ENCODE results near the gene MORC3. TPM values are rescaled to one million over a fixed set of nuclear protein-coding genes. Genes with fewer than 3 reads are reported as not detected.

Gene MORC3
- total and polyA plus RNA-seq, 9 of the 15 experiments (the other 6 are each of a cell fraction or from before 2014, with no cell fraction given), result 12.7 to 53.7 (median 36.0) TPM

GRCh38 chr21:36396971-36397370, 77.0 kb downstream of the MORC3 start:
- ChIA-PET POLR2A (interaction anchor here (0.9 to 1.2 kb wide), 4 partner anchors 9 to 32 kb away, joined by 3 read pairs; no protein-coding TSS in a partner anchor), CTCF (ENCODE audit: low intra/inter-chr PET ratio) (interaction anchor here (0.7 kb wide), 1 partner anchor 321 kb away, joined by 5 read pairs; no protein-coding TSS in a partner anchor)
- no peak overlapping the region for H3K4me3 ChIP-seq
- peaks cover 2 to 9% of the 10 kb centered on the region in 2 experiments; a peak in 4 of 5 replicates for H3K4me1 ChIP-seq (replicated peaks in 1 of 2; ENCODE audit: control insufficient read depth in 2 of 2, insufficient read depth in 2 of 2, low read length in 2 of 2)
- H3K9me3 ChIP-seq (replicated peaks; ENCODE audit: control insufficient read depth, insufficient read depth, low read depth, low read length), result no peaks in the 10 kb centered on the region
- no peaks in the 10 kb centered on the region for H4K20me1 ChIP-seq (replicated peaks; ENCODE audit: control insufficient read depth, insufficient read depth, low read length)
- intact Hi-C loops (cut with micrococcal nuclease), result no loop called here
- ATAC-seq, result peak; percentile 75
- no peaks in the 10 kb centered on the region; a peak in 1 of 5 replicates for H3K27me3 ChIP-seq (ENCODE audit: control insufficient read depth in 2 of 2, insufficient read depth in 2 of 2, low read length in 2 of 2)
- H3K36me3 ChIP-seq (ENCODE audit: control insufficient read depth, insufficient read depth, low read length), result peaks cover 67% of the 10 kb centered on the region
- 66% methylated on average over 4 of the region's 4 CpGs for WGBS (ENCODE audit: insufficient coverage, low coverage, missing lambda C conversion rate)
- H3K27ac ChIP-seq (ENCODE audit: extremely low read depth, low read depth, low read length), result peak overlapping the region; percentile 16; the same call in 1 of the 3 replicates
- H3K9me1 ChIP-seq (ENCODE audit: control insufficient read depth, insufficient read depth, low read length), result no peaks in the 10 kb centered on the region
- H3K9ac ChIP-seq (ENCODE audit: insufficient read depth in 1 of 2, low read depth in 2 of 2, low read length in 2 of 2), result no peak overlapping the region
- no peaks in the 10 kb centered on the region for H3K79me2 ChIP-seq (ENCODE audit: control insufficient read depth, insufficient read depth, low read length)
- no peak overlapping the region for H2AFZ ChIP-seq (ENCODE audit: low read depth, low read length)
- in situ Hi-C loops (cut with MboI), result no loop called here
- BruUV-seq (replicated peaks), result no TSS peak
- no peak for FAIRE-seq
- peak; percentile 39 to 59 (median 47) for DNase-seq (ENCODE audit: extremely low read depth in 1 of 4, low spot score in 3 of 4)
- no peak overlapping the region for H3K4me2 ChIP-seq (ENCODE audit: insufficient read depth, low read length)
- TF ChIP-seq ZNF609 (CRISPR knock-in tag; IDR thresholded peaks at IDR 0.05; ENCODE audit: borderline replicate concordance), result no peak
- TF ChIP-seq CHD2 (IDR thresholded peaks at IDR 0.05; ENCODE audit: low read depth, low read length), result no peak
- TF ChIP-seq NCOA1 (IDR thresholded peaks at IDR 0.05; ENCODE audit: low read depth), result no peak
- TF ChIP-seq PHF8 (IDR thresholded peaks at IDR 0.05; ENCODE audit: borderline replicate concordance, low read length), result no peak
- TF ChIP-seq HNRNPK (IDR thresholded peaks at IDR 0.05; ENCODE audit: low read depth, low read length, poor library complexity, severe bottlenecking), result no peak
- TF ChIP-seq KDM2B (CRISPR knock-in tag; IDR thresholded peaks at IDR 0.05), result no peak
- no peak for TF ChIP-seq ZHX1 (conservative IDR thresholded peaks at IDR 0.05; ENCODE audit: low read length)
- TF ChIP-seq ZBTB8A (IDR thresholded peaks at IDR 0.05; ENCODE audit: partially characterized antibody), result no peak
- no peak for TF ChIP-seq ZFP1 (CRISPR knock-in tag; IDR thresholded peaks at IDR 0.05)
- no peak for TF ChIP-seq U2AF2 (optimal IDR thresholded peaks at IDR 0.05; ENCODE audit: low read depth, low read length)
- no peak for TF ChIP-seq MEF2A (IDR thresholded peaks at IDR 0.05; ENCODE audit: control insufficient read depth, low read depth, low read length)
- TF ChIP-seq, protein P1, sequence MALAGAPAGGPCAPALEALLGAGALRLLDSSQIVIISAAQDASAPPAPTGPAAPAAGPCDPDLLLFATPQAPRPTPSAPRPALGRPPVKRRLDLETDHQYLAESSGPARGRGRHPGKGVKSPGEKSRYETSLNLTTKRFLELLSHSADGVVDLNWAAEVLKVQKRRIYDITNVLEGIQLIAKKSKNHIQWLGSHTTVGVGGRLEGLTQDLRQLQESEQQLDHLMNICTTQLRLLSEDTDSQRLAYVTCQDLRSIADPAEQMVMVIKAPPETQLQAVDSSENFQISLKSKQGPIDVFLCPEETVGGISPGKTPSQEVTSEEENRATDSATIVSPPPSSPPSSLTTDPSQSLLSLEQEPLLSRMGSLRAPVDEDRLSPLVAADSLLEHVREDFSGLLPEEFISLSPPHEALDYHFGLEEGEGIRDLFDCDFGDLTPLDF (CRISPR knock-in tag; IDR thresholded peaks at IDR 0.05), result no peak
- TF ChIP-seq PHF20 (IDR thresholded peaks at IDR 0.05; ENCODE audit: partially characterized antibody), result no peak
- TF ChIP-seq PHB (CRISPR knock-in tag; IDR thresholded peaks at IDR 0.05), result no peak
